PC-9 (cell line): Measurements from ENCODE around the gene PNPT1.
"Not testable (repeated sequence)": the region's sequence is repeated elsewhere in the genome, so short reads cannot be mapped to it uniquely, and the experiment has no call there.

Experiments used
- CTCF ChIP-seq: fragments of 200-600 bp; sonication (generic); conservative IDR thresholded peaks from 2 replicates; pipeline ENCODE4 v1.6.1; 2017; ENCODE audit warnings: mixed run types, antibody characterized with exemption, mild to moderate bottlenecking, moderate library complexity
- EZH2 ChIP-seq: fragments of 200-600 bp; sonication (generic); IDR thresholded peaks from 2 replicates; pipeline ENCODE4 v1.8.0; 2017; ENCODE audit warnings: antibody characterized with exemption, low read depth

- not testable (repeated sequence) for TF ChIP-seq CTCF, EZH2
Observed at GRCh38 chr2:55715178-55715577, 21.5 kb upstream of the PNPT1 start.
